Breast epithelium (tissue), 4 donors: ENCODE measurements around the gene TACR2. TPM values are rescaled to one million over a fixed set of nuclear protein-coding genes. Genes with fewer than 3 reads are reported as not detected.
A peak's percentile ranks its signal among the peaks of the same experiment; 100 is the strongest.

ENCODE experiments used
- DNase-seq, 2 donors: peaks; one replicate each; pipeline ENCODE4 v3.0.0-alpha.2; 2019; ENCODE audit warnings: low spot score in 2 of 2
- H3K27ac ChIP-seq, 2 donors: fragments of 200-600 bp; sonication (generic) in 1 of 2; one replicate each; pipeline ENCODE4 v1.5.1; 2016 to 2019; ENCODE audit warnings: mild to moderate bottlenecking in 1 of 2
- H3K27me3 ChIP-seq, 2 donors: fragments of 200-600 bp; sonication (generic) in 1 of 2; one replicate each; pipeline versions ENCODE4 v1.5.1 to v1.6.0; 2017 to 2019; ENCODE audit warnings: control low read depth in 1 of 2, mild to moderate bottlenecking in 1 of 2
- H3K36me3 ChIP-seq: fragments of 200-600 bp; one replicate; pipeline ENCODE4 v1.5.1; 2019
- H3K4me1 ChIP-seq, 2 donors: fragments of 200-600 bp; sonication (generic); one replicate each; pipeline ENCODE4 v1.5.1; 2016 to 2019; ENCODE audit warnings: control low read depth in 1 of 2
- H3K4me3 ChIP-seq, 3 donors: fragments of 200-600 bp; sonication (generic); 1 replicate in 2 of 3; 2 replicates in 1 of 3; pipeline ENCODE4 v1.5.1; 2016 to 2019; ENCODE audit warnings: mild to moderate bottlenecking in 3 of 3, moderate library complexity in 2 of 3
- H3K9me3 ChIP-seq, 2 donors: fragments of 200-600 bp; sonication (generic) in 1 of 2; one replicate each; pipeline ENCODE4 v1.5.1; 2016 to 2019; ENCODE audit warnings: control low read depth in 1 of 2
- POLR2A ChIP-seq: fragments of 450-650 bp; IDR thresholded peaks from one replicate; pipeline ENCODE4 v1.6.1; 2016; ENCODE audit warnings: antibody characterized with exemption, mild to moderate bottlenecking, moderate library complexity
- POLR2AphosphoS5 ChIP-seq, 3 donors: sonication (generic); formaldehyde crosslinking; IDR thresholded peaks; one replicate each; pipeline ENCODE4 v1.6.1; 2017; ENCODE audit warnings: antibody characterized with exemption in 3 of 3
- intact Hi-C: fragments of 100-400 bp; cut with DNase I; formaldehyde crosslinking; loops from one replicate; pipeline ENCODE4 v1.15.1; 2023; ENCODE audit warnings: low total_unique reads
- total RNA-seq, 3 donors: library from RNA; depleted of rRNA; stranded (reverse); fragments of >200 nt; gene quantifications; one replicate each; pipeline ENCODE4 v1.1.0, GENCODE V29; 2016
- TF ChIP-seq, protein P1 (sequence below), 3 donors: fragments of 450-650 bp; IDR thresholded peaks; one replicate each; pipeline ENCODE4 v1.5.1; 2016 to 2017; ENCODE audit warnings: antibody characterized with exemption in 3 of 3, mild to moderate bottlenecking in 3 of 3, moderate library complexity in 3 of 3

TACR2 gene
- total RNA-seq, 3 donors from 2014 or later: 0.66 to 3.2 (median 0.73) TPM

DNA sequence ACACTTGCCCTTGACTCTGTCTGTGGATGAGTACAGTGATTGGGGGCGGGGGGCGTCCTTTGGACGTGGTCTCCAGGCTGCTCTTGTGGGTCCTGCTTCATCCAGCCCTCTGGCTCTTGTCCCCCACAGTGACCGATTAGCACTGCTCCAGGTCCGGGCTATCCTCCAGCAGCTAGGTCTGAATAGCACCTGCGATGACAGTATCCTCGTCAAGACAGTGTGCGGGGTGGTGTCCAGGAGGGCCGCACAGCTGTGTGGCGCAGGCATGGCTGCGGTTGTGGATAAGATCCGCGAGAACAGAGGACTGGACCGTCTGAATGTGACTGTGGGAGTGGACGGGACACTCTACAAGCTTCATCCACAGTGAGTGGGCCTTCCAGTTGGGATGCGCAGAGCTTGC lies 18.3 kb downstream of the TACR2 start:
- no peak for DNase-seq

DNA sequence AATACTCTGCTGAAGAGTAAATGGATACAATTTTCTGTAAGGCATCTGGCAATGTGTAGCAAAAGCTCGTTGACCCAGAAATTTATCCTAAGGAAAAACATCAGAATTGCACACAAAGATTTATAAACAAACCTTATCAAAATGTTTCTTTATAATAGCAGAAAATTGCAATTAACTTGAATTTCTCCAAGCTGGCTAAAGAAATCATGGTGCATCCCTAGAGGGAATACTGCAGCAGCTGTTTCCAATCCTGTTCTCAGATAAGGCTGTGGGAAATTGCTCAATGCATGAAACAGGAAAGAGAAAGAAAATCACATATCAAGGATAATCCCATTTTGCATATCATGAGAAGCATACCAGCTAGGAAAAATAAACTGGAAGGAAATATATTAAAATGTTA lies 18.7 kb downstream of the TACR2 start:
- intact Hi-C loops: no loop called here
- no peaks in the 10 kb centered on the region for H3K27me3 ChIP-seq
- no peaks in the 10 kb centered on the region for H3K4me1 ChIP-seq
- no peak overlapping the region for H3K27ac ChIP-seq
- TF ChIP-seq, protein P1, sequence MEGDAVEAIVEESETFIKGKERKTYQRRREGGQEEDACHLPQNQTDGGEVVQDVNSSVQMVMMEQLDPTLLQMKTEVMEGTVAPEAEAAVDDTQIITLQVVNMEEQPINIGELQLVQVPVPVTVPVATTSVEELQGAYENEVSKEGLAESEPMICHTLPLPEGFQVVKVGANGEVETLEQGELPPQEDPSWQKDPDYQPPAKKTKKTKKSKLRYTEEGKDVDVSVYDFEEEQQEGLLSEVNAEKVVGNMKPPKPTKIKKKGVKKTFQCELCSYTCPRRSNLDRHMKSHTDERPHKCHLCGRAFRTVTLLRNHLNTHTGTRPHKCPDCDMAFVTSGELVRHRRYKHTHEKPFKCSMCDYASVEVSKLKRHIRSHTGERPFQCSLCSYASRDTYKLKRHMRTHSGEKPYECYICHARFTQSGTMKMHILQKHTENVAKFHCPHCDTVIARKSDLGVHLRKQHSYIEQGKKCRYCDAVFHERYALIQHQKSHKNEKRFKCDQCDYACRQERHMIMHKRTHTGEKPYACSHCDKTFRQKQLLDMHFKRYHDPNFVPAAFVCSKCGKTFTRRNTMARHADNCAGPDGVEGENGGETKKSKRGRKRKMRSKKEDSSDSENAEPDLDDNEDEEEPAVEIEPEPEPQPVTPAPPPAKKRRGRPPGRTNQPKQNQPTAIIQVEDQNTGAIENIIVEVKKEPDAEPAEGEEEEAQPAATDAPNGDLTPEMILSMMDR (IDR thresholded peaks at IDR 0.05): no peak
- no peak for TF ChIP-seq POLR2A
- TF ChIP-seq POLR2AphosphoS5 (IDR thresholded peaks at IDR 0.05): no peak
- H3K9me3 ChIP-seq: no peaks in the 10 kb centered on the region
- no peak overlapping the region for H3K4me3 ChIP-seq
- peaks cover 8% of the 10 kb centered on the region for H3K36me3 ChIP-seq
- no peak for DNase-seq

More for the DNA sequence above, 18.3 kb downstream of the TACR2 start:
- no peaks in the 10 kb centered on the region for H3K9me3 ChIP-seq
- H3K36me3 ChIP-seq: peaks cover 8% of the 10 kb centered on the region
- H3K4me3 ChIP-seq: no peak overlapping the region
- intact Hi-C loops: no loop called here
- TF ChIP-seq, protein P1 (IDR thresholded peaks at IDR 0.05): no peak
- no peak for TF ChIP-seq POLR2A
- no peak for TF ChIP-seq POLR2AphosphoS5 (IDR thresholded peaks at IDR 0.05)
- no peaks in the 10 kb centered on the region for H3K27me3 ChIP-seq
- H3K27ac ChIP-seq: peak overlapping the region in 1 of 2 donors; percentile 38
- no peaks in the 10 kb centered on the region for H3K4me1 ChIP-seq

DNA sequence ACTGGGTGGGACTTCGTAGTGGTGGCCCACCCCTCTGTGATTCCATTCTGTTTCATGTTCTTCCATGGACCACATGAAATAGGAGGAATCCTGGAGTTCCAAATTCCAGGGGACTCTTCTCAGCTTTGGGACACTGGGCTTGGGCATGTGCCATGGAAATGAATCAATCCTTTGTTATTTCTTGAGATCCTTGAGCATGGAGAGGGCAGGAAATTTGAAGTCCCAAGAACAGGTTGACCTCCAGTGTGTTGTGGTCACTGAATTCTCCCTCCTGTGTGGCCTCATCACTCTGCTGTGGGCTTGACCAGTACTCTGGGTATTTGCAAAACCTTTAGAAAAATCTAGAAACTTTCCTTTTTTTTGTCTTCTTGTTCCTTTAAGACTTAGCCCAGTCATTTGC lies 22.7 kb downstream of the TACR2 start:
- TF ChIP-seq POLR2A: no peak
- no peak for TF ChIP-seq POLR2AphosphoS5 (IDR thresholded peaks at IDR 0.05)
- TF ChIP-seq, protein P1 (IDR thresholded peaks at IDR 0.05): no peak
- Histone ChIP-seq H3K9me3 (no peaks in the 10 kb centered on the region), H3K36me3 (no peaks in the 10 kb centered on the region), H3K4me3 (no peak overlapping the region), H3K27ac (no peak overlapping the region), H3K4me1 (no peaks in the 10 kb centered on the region), H3K27me3 (no peaks in the 10 kb centered on the region)
- intact Hi-C loops: no loop called here
- no peak for DNase-seq

DNA sequence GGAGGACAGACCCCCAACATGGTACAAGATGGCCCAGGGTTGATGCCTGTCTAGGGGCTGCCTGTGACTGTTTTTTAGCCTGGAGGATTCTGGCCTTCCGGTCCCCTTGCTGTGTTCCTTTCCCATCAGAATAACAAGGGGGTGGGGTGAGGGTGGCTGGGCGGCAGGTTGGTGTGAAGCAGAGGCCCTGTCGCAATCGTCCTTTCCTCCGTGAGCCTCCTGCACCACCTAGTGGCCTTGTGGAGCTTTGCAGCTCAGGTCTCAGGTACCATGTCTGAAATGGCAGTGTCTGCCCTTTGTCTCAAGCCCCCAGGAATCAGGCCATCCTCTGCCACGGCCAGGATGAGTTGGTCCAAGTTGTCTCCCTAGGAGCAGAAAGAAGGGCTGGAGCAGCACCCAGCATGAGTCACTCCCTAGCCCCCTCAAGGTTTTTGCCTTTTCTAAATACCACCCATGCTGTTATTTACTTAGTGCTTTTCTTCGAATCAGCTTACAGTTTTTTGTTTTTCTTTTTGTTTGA lies 24.2 kb downstream of the TACR2 start:
- H3K27ac ChIP-seq: peak overlapping the region in 1 of 2 donors; percentile 59
- peak; percentile 82 to 86 for DNase-seq
- no peak overlapping the region for H3K4me3 ChIP-seq
- peak in 2 of 3 donors; percentile 59 to 75 for TF ChIP-seq POLR2AphosphoS5 (IDR thresholded peaks at IDR 0.05)
- no peak for TF ChIP-seq POLR2A
- TF ChIP-seq, protein P1 (IDR thresholded peaks at IDR 0.05): peak; percentile 93 to 99 (median 98)
- no peaks in the 10 kb centered on the region for H3K27me3 ChIP-seq
- H3K4me1 ChIP-seq: no peaks in the 10 kb centered on the region
- intact Hi-C loops: no loop called here
- no peaks in the 10 kb centered on the region for H3K36me3 ChIP-seq
- H3K9me3 ChIP-seq: no peaks in the 10 kb centered on the region

DNA sequence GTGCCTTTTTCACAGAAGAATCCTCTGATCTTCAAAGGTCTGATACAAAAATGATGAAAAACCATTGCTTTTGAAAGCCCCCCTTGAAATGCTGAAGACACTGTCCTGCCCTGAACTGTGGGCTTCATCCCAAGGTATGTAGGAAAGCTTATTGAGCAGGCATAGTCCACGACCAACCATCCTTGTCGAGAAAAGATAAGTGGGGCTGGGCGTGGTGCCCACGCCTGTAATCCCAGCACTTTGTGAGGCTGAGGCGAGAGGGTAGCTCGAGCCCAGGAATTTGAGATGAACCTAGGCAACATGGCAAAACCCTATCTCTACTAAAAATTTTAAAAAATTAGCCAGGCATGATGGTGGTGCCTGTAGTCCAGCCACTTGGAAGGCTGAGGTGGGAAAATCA lies 25.6 kb downstream of the TACR2 start:
- TF ChIP-seq POLR2A: no peak
- intact Hi-C loops: no loop called here
- Histone ChIP-seq H3K27me3 (no peaks in the 10 kb centered on the region), H3K9me3 (no peaks in the 10 kb centered on the region), H3K27ac (no peak overlapping the region), H3K36me3 (no peaks in the 10 kb centered on the region), H3K4me1 (no peaks in the 10 kb centered on the region), H3K4me3 (no peak overlapping the region)
- no peak for DNase-seq
